Measurements from ENCODE around the gene SARS1. TPM values are rescaled to one million over a fixed set of nuclear protein-coding genes. Genes with fewer than 3 reads are reported as not detected.

SARS1 gene
- total RNA-seq, 1 experiment from 2014 or later = 492 TPM

DNA sequence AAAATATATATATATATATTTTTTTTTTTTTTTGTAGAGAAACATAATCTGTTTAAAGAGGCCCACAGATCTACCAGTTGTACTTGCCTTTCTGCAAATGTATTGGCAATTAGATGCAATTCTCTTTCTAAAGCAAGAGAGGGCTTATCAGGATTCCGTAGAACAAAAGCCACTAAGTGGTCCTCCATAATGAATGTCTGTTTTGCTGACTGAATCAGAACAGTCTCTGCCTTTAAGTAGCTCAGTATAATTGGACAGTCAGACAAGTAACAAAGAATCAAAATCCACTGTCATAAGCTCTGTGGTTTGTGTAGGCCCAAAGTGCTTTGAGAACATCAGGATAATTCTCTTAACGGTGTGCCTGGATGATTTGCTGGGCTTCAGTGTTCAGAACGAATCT lies 17.3 kb downstream of the SARS1 start:
- intact Hi-C loops (cut with micrococcal nuclease) = no loop called here
- CTCF ChIA-PET = interaction anchor here (1.1 to 1.6 kb wide), 4 partner anchors 8 to 32 kb away, joined by 3 to 5 read pairs (median 4); partner anchors contain the start of gene SARS1
- H3K36me3 Mint-ChIP-seq (ENCODE audit: insufficient read depth, unreplicated experiment) = peaks cover 96% of the 10 kb centered on the region

DNA sequence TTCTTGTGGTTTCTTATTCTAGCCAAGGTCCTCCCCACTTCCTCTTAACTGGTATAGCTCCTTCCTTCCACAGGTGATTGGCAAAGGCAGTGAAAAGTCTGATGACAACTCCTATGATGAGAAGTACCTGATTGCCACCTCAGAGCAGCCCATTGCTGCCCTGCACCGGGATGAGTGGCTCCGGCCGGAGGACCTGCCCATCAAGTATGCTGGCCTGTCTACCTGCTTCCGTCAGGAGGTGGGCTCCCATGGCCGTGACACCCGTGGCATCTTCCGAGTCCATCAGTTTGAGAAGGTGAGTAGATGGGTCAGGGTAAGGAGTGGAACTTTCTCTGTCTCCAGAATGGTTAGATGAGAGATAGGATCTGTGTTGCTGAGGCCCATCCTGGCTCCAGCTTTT lies 21.4 kb downstream of the SARS1 start:
- H3K27ac Mint-ChIP-seq (ENCODE audit: low read depth, unreplicated experiment) = no peak overlapping the region
- peaks cover 14% of the 10 kb centered on the region for H3K4me1 Mint-ChIP-seq (ENCODE audit: insufficient read depth, unreplicated experiment)
- POLR2A ChIA-PET = interaction anchor here (1.5 kb wide), 1 partner anchor 21 kb away, joined by 7 read pairs; the partner anchor contains the start of gene SARS1
- H3K27me3 Mint-ChIP-seq (ENCODE audit: insufficient read depth, unreplicated experiment) = no peaks in the 10 kb centered on the region
- intact Hi-C loops (cut with micrococcal nuclease) = no loop called here
- no peaks in the 10 kb centered on the region for H3K9me3 Mint-ChIP-seq (ENCODE audit: unreplicated experiment)
- TF ChIP-seq, protein P1, sequence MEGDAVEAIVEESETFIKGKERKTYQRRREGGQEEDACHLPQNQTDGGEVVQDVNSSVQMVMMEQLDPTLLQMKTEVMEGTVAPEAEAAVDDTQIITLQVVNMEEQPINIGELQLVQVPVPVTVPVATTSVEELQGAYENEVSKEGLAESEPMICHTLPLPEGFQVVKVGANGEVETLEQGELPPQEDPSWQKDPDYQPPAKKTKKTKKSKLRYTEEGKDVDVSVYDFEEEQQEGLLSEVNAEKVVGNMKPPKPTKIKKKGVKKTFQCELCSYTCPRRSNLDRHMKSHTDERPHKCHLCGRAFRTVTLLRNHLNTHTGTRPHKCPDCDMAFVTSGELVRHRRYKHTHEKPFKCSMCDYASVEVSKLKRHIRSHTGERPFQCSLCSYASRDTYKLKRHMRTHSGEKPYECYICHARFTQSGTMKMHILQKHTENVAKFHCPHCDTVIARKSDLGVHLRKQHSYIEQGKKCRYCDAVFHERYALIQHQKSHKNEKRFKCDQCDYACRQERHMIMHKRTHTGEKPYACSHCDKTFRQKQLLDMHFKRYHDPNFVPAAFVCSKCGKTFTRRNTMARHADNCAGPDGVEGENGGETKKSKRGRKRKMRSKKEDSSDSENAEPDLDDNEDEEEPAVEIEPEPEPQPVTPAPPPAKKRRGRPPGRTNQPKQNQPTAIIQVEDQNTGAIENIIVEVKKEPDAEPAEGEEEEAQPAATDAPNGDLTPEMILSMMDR (IDR thresholded peaks at IDR 0.05; ENCODE audit: unreplicated experiment) = no peak
- CTCF ChIA-PET = interaction anchor here (0.7 to 1.7 kb wide), 3 partner anchors 34 to 532 kb away, joined by 3 to 10 read pairs (median 3); partner anchors contain the start of gene PSRC1
- BruUV-seq (replicated peaks) = no TSS peak
- H3K4me3 Mint-ChIP-seq (ENCODE audit: unreplicated experiment) = no peak overlapping the region
- peaks cover 100% of the 10 kb centered on the region for H3K36me3 Mint-ChIP-seq (ENCODE audit: insufficient read depth, unreplicated experiment)
- no peak for DNase-seq (ENCODE audit: unreplicated experiment)

More for the DNA sequence above, 17.3 kb downstream of the SARS1 start:
- Mint-ChIP-seq H3K9me3 (ENCODE audit: unreplicated experiment) (no peaks in the 10 kb centered on the region), H3K4me1 (ENCODE audit: insufficient read depth, unreplicated experiment) (peaks cover 2% of the 10 kb centered on the region), H3K4me3 (ENCODE audit: unreplicated experiment) (no peak overlapping the region), H3K27me3 (ENCODE audit: insufficient read depth, unreplicated experiment) (no peaks in the 10 kb centered on the region), H3K27ac (ENCODE audit: low read depth, unreplicated experiment) (peak overlapping the region; percentile 10)
- TF ChIP-seq, protein P1 (IDR thresholded peaks at IDR 0.05; ENCODE audit: unreplicated experiment) = no peak
- no peak for DNase-seq (ENCODE audit: unreplicated experiment)
- BruUV-seq (replicated peaks) = TSS peak; percentile 17
- POLR2A ChIA-PET = interaction anchor here (1.0 to 1.8 kb wide), 2 partner anchors 9 to 17 kb away, joined by 3 to 7 read pairs; partner anchors contain the start of gene SARS1

DNA sequence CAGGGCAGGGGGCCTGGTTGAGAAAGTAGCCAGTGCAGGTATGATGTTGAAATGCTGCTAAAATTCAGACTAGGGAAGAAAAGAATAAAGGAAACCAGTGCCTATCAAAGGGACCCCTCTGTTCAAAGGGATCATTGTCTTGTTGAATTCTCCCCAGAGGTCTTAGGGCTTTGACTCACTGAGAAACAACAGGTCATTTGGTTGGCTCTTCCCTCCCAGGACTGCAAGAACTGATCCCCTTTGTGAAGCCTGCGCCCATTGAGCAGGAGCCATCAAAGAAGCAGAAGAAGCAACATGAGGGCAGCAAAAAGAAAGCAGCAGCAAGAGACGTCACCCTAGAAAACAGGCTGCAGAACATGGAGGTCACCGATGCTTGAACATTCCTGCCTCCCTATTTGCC lies 23.8 kb downstream of the SARS1 start:
- no peak for DNase-seq (ENCODE audit: unreplicated experiment)
- ChIA-PET CTCF (interaction anchor here (1.4 to 2.5 kb wide), 3 partner anchors 12 to 39 kb away, joined by 7 to 9 read pairs (median 7); partner anchors contain the start of gene CELSR2), POLR2A (interaction anchor here (0.6 to 4.9 kb wide), 6 partner anchors 12 to 45 kb away, joined by 3 to 68 read pairs (median 16); partner anchors contain the start of genes PSRC1 and SARS1)
- peak overlapping the region; percentile 57 for H3K27ac Mint-ChIP-seq (ENCODE audit: low read depth, unreplicated experiment)
- H3K27me3 Mint-ChIP-seq (ENCODE audit: insufficient read depth, unreplicated experiment) = no peaks in the 10 kb centered on the region
- H3K9me3 Mint-ChIP-seq (ENCODE audit: unreplicated experiment) = no peaks in the 10 kb centered on the region
- H3K4me1 Mint-ChIP-seq (ENCODE audit: insufficient read depth, unreplicated experiment) = peaks cover 23% of the 10 kb centered on the region
- peaks cover 97% of the 10 kb centered on the region for H3K36me3 Mint-ChIP-seq (ENCODE audit: insufficient read depth, unreplicated experiment)
- intact Hi-C loops (cut with micrococcal nuclease) = no loop called here
- H3K4me3 Mint-ChIP-seq (ENCODE audit: unreplicated experiment) = no peak overlapping the region
- TF ChIP-seq, protein P1 (IDR thresholded peaks at IDR 0.05; ENCODE audit: unreplicated experiment) = no peak
- BruUV-seq (replicated peaks) = no TSS peak

DNA sequence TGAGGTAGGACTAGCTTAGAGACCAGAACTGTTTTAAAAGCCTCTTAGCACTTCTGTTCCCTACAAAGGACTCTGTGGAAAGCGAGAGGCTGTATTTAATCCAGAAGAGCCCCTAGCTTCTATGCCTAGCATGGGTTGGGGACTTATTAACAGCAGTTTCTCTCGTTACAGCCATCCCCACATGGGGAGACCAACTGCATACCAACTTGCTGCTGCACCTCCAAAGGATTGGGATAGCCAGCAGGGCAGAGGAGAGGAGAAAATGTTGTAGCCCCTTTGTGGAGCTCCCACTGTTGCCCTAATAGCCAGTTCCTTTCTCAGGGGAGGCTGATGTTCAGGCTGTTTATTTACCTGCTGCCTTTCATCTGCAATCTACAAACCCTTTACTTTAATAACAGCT lies 24.7 kb downstream of the SARS1 start:
- H3K4me1 Mint-ChIP-seq (ENCODE audit: insufficient read depth, unreplicated experiment) = peaks cover 23% of the 10 kb centered on the region
- intact Hi-C loops (cut with micrococcal nuclease) = no loop called here
- peak overlapping the region; percentile 57 for H3K27ac Mint-ChIP-seq (ENCODE audit: low read depth, unreplicated experiment)
- H3K4me3 Mint-ChIP-seq (ENCODE audit: unreplicated experiment) = no peak overlapping the region
- ChIA-PET POLR2A (interaction anchor here (1.0 to 4.9 kb wide), 9 partner anchors 11 to 155 kb away, joined by 3 to 68 read pairs (median 13); partner anchors contain the start of genes CELSR2, SARS1 and TMEM167B), CTCF (interaction anchor here (0.7 to 3.0 kb wide), 15 partner anchors 10 to 391 kb away, joined by 3 to 12 read pairs (median 7); partner anchors contain the start of genes CELSR2 and SARS1)
- H3K9me3 Mint-ChIP-seq (ENCODE audit: unreplicated experiment) = no peaks in the 10 kb centered on the region
- DNase-seq (ENCODE audit: unreplicated experiment) = no peak
- no TSS peak for BruUV-seq (replicated peaks)
- H3K36me3 Mint-ChIP-seq (ENCODE audit: insufficient read depth, unreplicated experiment) = peaks cover 94% of the 10 kb centered on the region
- TF ChIP-seq, protein P1 (IDR thresholded peaks at IDR 0.05; ENCODE audit: unreplicated experiment) = no peak
- no peaks in the 10 kb centered on the region for H3K27me3 Mint-ChIP-seq (ENCODE audit: insufficient read depth, unreplicated experiment)

All from MCF 10A (cell line).